Parathyroid adenoma (tissue), 2 donors: ENCODE results near the gene BTG3.

Source experiments
- H2AFZ ChIP-seq: fragments of 300-600 bp; sonication (generic); one replicate; pipeline ENCODE4 v1.7.0; 2017; ENCODE audit warnings: antibody characterized with exemption, mild to moderate bottlenecking
- H3K27ac ChIP-seq: fragments of 300-600 bp; sonication (generic); one replicate; pipeline ENCODE4 v1.7.0; 2017
- H3K27me3 ChIP-seq: fragments of 300-600 bp; sonication (generic); one replicate; pipeline ENCODE4 v1.7.0; 2017; ENCODE audit warnings: low read length; ENCODE audit not compliant: control insufficient read depth, insufficient read depth
- H3K36me3 ChIP-seq: fragments of 300-600 bp; sonication (generic); one replicate; pipeline ENCODE4 v1.7.0; 2017; ENCODE audit warnings: low read length; ENCODE audit not compliant: control insufficient read depth, insufficient read depth
- H3K4me1 ChIP-seq: fragments of 300-600 bp; sonication (generic); one replicate; pipeline ENCODE4 v1.7.0; 2017; ENCODE audit warnings: control low read depth
- H3K4me2 ChIP-seq: fragments of 300-600 bp; sonication (generic); one replicate; pipeline ENCODE4 v1.7.0; 2017; ENCODE audit warnings: low read length
- H3K4me3 ChIP-seq: fragments of 300-600 bp; sonication (generic); one replicate; pipeline ENCODE4 v1.7.0; 2017; ENCODE audit warnings: low read depth, low read length
- H3K79me2 ChIP-seq: fragments of 300-600 bp; sonication (generic); one replicate; pipeline ENCODE4 v1.7.0; 2017; ENCODE audit warnings: control low read depth
- H3K9ac ChIP-seq: fragments of 300-600 bp; sonication (generic); one replicate; pipeline ENCODE4 v1.7.0; 2017; ENCODE audit warnings: mild to moderate bottlenecking
- H3K9me3 ChIP-seq: fragments of 300-600 bp; sonication (generic); one replicate; pipeline ENCODE4 v1.7.0; 2017; ENCODE audit warnings: low read length; ENCODE audit not compliant: control insufficient read depth
- CTCF ChIP-seq: fragments of 300-600 bp; sonication (generic); IDR thresholded peaks from one replicate; pipeline ENCODE4 v1.7.0; 2017; ENCODE audit warnings: antibody characterized with exemption, mild to moderate bottlenecking
- donor health status: primary hyperparathyroidism.

BTG3 gene

GRCh38 chr21:17580319-17580718, 32.4 kb downstream of the BTG3 start:
- Histone ChIP-seq H3K27ac (no peak overlapping the region), H3K4me3 (no peak overlapping the region), H3K9ac (no peak overlapping the region), H3K36me3 (no peaks in the 10 kb centered on the region), H3K27me3 (no peaks in the 10 kb centered on the region), H3K79me2 (no peaks in the 10 kb centered on the region), H2AFZ (no peak overlapping the region), H3K4me1 (no peaks in the 10 kb centered on the region), H3K9me3 (no peaks in the 10 kb centered on the region), H3K4me2 (no peak overlapping the region)
- no peak for TF ChIP-seq CTCF

GRCh38 chr21:17578876-17579275, 33.8 kb downstream of the BTG3 start:
- Histone ChIP-seq H3K36me3 (no peaks in the 10 kb centered on the region), H3K79me2 (no peaks in the 10 kb centered on the region), H3K9ac (no peak overlapping the region), H3K4me2 (no peak overlapping the region), H2AFZ (no peak overlapping the region), H3K9me3 (no peaks in the 10 kb centered on the region), H3K4me1 (no peaks in the 10 kb centered on the region), H3K4me3 (no peak overlapping the region), H3K27me3 (no peaks in the 10 kb centered on the region), H3K27ac (no peak overlapping the region)
- no peak for TF ChIP-seq CTCF

DNA sequence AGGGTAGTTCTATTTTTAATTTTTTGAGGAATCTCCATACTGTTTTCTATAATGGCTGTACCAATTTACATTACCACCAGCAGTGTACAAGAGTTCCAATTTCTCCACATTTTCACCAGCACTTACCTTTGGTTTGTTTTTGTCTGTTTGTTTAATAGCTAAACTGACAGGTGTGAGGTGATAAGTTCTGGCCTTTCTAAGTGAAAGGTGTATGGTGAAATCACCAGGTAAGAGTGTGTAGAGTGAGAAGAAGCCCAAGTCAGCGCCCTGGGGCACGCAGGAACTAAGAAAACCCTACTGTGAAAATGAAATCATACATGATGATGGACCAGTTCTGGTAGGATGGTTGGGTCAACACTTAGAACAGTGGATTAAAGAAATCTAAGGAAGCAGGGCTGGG, 34.5 kb downstream of the BTG3 start:
- no peak for TF ChIP-seq CTCF
- Histone ChIP-seq H3K79me2 (no peaks in the 10 kb centered on the region), H2AFZ (no peak overlapping the region), H3K27ac (no peak overlapping the region), H3K27me3 (no peaks in the 10 kb centered on the region), H3K36me3 (no peaks in the 10 kb centered on the region), H3K9me3 (no peaks in the 10 kb centered on the region), H3K4me3 (no peak overlapping the region), H3K4me1 (no peaks in the 10 kb centered on the region), H3K9ac (no peak overlapping the region), H3K4me2 (no peak overlapping the region)

GRCh38 chr21:17577701-17578100, 35.0 kb downstream of the BTG3 start:
- Histone ChIP-seq H3K36me3 (no peaks in the 10 kb centered on the region), H3K27me3 (no peaks in the 10 kb centered on the region), H3K79me2 (no peaks in the 10 kb centered on the region), H3K9me3 (no peaks in the 10 kb centered on the region), H2AFZ (no peak overlapping the region), H3K4me2 (no peak overlapping the region), H3K4me3 (no peak overlapping the region), H3K27ac (no peak overlapping the region), H3K9ac (no peak overlapping the region), H3K4me1 (no peaks in the 10 kb centered on the region)
- no peak for TF ChIP-seq CTCF

DNA sequence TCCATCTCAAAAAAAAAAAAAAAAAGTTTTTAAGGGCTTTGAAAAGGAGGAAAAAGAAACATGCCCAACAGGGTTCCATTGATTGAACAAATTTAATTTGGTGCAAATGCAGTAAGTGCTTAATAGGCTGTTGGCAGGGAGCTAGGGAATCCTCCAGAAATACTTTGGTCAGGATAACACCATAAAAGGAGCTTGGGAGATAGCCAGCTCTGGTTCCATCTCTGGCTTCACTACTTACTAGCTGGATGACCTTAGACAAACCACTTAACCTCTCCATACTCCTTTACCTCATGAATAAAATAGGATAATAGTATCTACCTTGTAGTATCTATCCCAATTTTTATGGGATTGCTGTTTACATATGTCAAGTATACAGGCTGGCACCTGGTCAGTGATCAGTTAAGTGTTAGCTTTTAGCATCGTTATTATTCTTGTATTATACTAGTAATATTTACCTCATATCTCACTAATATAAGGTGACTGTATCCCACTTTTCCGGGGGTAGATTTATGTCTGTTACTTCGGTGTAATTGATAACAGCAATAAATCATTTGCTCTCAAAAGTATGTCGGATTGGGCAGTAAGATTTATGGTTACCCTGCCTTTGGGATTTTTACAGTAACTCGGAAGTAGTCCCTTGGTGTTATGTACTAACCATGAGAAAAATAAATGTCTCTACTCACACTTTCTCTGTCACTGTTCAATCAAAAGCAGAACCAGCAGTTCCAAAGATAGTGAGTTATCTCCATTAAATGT, 36.4 kb downstream of the BTG3 start:
- Histone ChIP-seq H3K4me3 (no peak overlapping the region), H3K27me3 (no peaks in the 10 kb centered on the region), H3K4me2 (no peak overlapping the region), H2AFZ (no peak overlapping the region), H3K9me3 (no peaks in the 10 kb centered on the region), H3K27ac (no peak overlapping the region), H3K36me3 (no peaks in the 10 kb centered on the region), H3K4me1 (no peaks in the 10 kb centered on the region), H3K9ac (no peak overlapping the region), H3K79me2 (no peaks in the 10 kb centered on the region)
- TF ChIP-seq CTCF, result no peak
